Activated naive CD4-positive, alpha-beta T cell treated with Interleukin-2 at 50 U/mL for 16 hours (primary cell): ENCODE results near the gene ARHGEF12.

Experiments
- DNase-seq: peaks from one replicate; pipeline ENCODE4 v3.0.0-alpha.2; 2020

Gene ARHGEF12

GRCh38 chr11:120521176-120521575 is 185.0 kb downstream of the ARHGEF12 start:
- DNase-seq, result no peak

GRCh38 chr11:120522021-120522420 is 185.8 kb downstream of the ARHGEF12 start:
- no peak for DNase-seq

GRCh38 chr11:120522736-120523135 is 186.5 kb downstream of the ARHGEF12 start:
- DNase-seq, result no peak

- no peak for DNase-seq
Measured at GRCh38 chr11:120523196-120523595, 187.0 kb downstream of the ARHGEF12 start.

- no peak for DNase-seq
Measured at GRCh38 chr11:120524536-120525085, 188.4 kb downstream of the ARHGEF12 start.

GRCh38 chr11:120525261-120526171 is 189.3 kb downstream of the ARHGEF12 start:
- DNase-seq, result no peak

GRCh38 chr11:120526241-120526640 is 190.0 kb downstream of the ARHGEF12 start:
- no peak for DNase-seq

GRCh38 chr11:120527111-120527761 is 191.0 kb downstream of the ARHGEF12 start:
- no peak for DNase-seq

GRCh38 chr11:120528749-120529148 is 192.5 kb downstream of the ARHGEF12 start:
- no peak for DNase-seq

- no peak for DNase-seq
Measured at GRCh38 chr11:120529214-120529613, 193.0 kb downstream of the ARHGEF12 start.

- no peak for DNase-seq
Measured at GRCh38 chr11:120529911-120530310, 193.7 kb downstream of the ARHGEF12 start.

GRCh38 chr11:120532082-120532831 is 196.0 kb downstream of the ARHGEF12 start:
- DNase-seq, result no peak

GRCh38 chr11:120532832-120533196 is 196.6 kb downstream of the ARHGEF12 start:
- DNase-seq, result no peak

GRCh38 chr11:120536091-120536796 is 200.0 kb downstream of the ARHGEF12 start:
- DNase-seq, result no peak

- DNase-seq, result no peak
Measured at GRCh38 chr11:120536797-120537169, 200.6 kb downstream of the ARHGEF12 start.

GRCh38 chr11:120537996-120538395 is 201.8 kb downstream of the ARHGEF12 start:
- DNase-seq, result no peak

GRCh38 chr11:120538707-120539106 is 202.5 kb downstream of the ARHGEF12 start:
- no peak for DNase-seq
